GM19372 (cell line): ENCODE results near the gene NAALADL2.

Source experiments
- ATAC-seq: cut with Tn5 transposase; IDR thresholded peaks from one replicate; pipeline ENCODE4 v1.9.1; 2021; ENCODE audit warnings: mild to moderate bottlenecking, low read depth, moderate library complexity; ENCODE audit not compliant: unreplicated experiment

NAALADL2 gene

GRCh38 chr3:175857666-175858270, 998.6 kb downstream of the NAALADL2 start:
- no peak for ATAC-seq
